ENCODE measurements around the gene BLID.

BLID gene

DNA sequence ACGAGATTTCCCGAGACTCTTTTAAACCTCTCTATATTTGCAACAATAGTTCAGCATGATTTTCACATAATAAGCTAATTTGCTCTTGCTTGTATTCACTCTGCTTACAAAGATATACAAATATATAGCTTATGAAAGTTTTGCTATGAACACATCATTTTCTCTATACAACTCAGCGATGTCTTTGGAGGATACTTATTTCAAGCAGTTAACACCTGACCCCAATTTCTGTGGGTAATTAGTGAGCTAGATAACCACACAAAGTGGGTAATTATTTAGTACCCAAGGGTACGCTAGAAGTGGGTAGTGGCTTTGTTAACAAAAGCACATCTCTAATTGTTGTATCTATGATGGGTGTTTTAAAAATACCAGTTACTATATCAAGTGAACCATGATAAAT lies 12.3 kb downstream of the BLID start:
- no peak for DNase-seq

DNA sequence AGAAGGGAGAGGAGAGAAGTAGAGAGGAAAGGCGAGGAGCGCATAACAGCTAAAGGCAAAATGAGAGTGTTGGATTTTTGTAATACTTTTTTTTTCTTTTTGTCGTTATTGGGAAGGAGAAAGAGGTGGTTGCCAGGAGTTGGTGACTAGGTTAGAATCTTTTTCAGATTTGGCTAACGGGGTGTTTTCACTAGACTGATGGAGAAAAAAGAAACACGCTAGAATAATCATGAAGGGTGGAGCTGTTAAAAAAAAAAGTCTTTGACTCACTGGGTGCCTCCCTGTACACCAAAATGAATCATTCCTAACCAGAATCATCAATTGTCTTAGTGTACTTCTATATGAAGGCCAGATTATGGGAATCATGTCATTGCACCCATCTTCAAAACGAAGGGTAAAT lies 12.7 kb downstream of the BLID start:
- no peak for DNase-seq

DNA sequence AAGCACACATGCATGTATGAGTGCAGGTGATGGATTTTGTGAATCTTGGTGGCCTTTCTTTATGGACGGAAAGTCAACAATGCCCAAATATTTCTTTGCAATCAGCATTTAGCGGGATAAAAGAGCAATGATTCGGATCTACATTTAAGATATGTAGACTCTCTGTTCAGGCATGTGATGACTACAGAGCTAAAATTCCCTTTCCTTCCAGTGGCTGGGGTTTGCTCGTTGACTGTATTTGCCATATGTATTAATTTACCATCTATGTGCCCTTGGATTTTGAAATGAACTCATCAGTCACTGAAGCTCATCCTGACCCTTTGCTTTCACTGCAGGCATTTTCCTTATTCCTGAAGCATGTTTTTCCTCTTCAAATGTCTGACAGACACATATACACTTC lies 13.6 kb downstream of the BLID start:
- DNase-seq, result no peak

DNA sequence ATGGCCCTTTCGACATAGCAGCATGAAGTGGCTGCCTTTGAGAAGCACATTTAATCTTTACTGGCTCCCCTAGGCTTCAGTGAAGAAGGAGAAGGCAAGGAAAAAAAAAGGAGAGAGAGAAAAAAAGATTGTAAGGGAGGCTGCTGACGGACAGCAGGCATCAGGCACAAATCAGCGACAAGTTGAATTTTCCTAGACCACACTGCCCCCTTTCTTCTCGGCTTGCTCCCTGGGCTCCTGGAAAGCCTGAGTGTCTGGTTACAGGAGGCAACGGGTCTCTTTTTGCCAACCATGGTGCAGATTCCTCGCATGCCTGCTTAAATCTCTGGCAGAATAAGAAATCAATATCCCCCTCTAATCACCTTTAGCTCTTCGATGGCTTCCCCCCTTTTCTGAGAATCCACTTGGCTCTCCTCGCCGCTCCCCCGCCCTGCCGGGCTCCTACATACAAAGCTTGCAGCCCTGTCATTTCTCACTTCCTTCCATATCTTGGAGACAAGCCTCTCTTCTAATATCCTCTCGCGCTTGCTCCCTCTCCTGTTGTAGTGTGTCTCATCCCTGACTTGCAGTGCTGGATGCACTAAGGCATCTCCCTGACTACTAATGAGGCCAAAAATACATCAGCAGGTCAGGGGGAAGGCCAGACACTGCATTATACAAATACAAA lies 14.3 kb downstream of the BLID start:
- no peak for DNase-seq

DNA sequence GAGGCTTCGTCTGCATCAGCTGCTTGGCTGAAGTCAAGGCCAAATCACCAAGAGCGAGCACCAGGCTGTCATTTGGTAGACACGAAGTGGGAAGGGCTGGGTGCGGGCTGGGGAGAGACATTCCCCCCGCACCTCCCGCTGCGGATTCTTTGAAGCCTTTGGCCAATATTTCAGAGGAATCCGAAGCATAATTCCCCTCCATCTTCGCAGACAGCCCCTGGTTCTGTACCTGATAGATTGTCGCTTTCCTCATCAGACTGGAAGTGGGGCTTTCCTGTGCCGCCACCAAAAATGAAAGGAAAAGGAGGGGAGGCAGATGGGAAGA lies 15.3 kb downstream of the BLID start:
- no peak for DNase-seq

DNA sequence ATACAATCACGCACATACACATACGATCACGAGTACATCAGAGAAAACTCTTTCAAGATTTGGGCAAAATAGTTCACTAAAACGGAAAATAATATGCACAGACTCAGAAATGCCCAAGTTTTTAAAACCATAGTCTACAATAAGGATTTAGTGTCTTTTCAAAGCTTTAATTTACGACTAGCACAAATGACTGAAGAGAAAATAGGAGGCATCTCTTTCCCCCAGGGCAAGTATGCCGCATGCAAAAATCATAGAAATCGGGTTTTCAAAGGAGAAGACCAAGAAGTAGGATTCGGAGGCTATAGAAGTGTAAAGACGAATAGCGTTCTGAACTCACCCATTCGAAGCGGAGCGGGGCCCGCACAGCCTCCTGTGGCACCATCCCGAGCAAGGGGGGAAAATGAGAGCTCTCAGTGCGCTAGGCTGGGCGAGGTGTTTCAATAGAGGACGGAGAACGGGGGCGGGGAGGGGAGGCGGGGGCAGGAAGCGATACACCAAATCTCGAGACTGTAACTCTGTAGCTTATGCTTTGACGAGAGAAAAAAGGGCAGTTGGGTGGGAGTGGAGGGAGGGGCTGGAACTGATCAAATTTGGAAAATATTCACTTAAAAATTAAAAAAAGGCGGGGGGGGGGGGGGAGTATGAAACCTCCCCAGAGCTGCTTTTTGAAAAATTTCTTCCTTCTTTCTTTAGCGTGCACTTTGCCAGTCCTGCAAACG lies 15.8 kb downstream of the BLID start:
- DNase-seq, result no peak

DNA sequence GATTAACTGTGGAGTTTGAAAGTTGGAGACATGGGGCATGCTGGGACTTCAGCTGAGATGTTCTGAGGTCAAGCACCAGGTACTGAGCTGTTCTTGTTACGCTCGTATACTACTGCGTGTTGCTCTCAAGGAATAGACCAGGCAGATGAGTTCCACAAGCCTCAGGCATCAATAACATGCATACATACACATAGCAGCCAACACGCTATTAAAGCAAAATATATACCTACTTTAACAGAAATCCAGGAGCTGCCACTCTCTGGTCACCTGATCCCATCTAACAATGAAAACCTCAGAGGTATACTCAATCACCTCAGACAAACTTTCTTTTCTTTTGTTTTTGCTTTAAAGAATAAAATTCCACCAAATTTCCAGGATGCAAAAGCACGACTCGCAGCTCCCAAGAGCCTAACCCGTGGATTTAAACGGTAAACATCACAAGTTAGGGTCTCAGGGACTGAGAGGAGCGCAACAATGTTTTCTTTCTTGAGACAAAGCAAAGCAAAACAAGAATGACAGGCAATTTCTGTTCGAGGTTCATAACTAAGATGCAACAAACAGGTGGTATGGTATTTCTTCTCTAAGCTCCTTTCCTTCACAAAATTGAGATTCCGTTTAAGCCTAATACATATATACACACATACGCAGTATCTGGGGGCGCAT lies 16.5 kb downstream of the BLID start:
- DNase-seq, result no peak

DNA sequence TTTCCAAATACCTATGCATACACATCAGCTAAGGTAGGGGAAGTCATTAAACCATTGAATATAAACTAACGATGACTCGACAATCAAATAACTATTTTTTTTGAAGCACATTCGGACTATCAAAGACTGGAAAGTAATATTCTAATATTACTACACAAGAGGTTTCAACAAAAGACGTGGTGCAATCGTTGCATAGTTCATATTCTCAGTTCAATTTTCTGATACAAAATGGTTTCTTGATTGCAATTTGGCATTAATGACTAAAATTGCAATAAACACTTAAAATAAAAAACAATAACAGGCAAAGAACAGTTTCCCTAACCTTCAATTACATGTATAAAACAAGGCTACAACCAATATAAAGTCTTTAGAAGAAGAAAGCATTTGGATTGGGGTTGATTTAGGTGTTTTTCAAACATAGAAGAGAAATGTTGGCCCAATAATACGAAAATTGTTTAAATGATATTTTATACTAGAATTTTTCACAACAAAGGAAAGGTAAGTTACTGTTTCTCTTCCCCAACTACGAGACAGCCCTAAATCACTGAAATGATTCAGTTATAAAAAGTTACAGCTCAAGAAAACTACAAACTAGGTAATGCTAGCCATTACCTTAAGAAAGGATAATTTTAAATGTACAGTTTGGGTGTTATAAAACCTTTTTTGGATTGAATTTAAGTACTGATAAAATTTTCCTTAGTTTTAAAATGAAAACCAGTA lies 17.6 kb downstream of the BLID start:
- DNase-seq, result no peak

DNA sequence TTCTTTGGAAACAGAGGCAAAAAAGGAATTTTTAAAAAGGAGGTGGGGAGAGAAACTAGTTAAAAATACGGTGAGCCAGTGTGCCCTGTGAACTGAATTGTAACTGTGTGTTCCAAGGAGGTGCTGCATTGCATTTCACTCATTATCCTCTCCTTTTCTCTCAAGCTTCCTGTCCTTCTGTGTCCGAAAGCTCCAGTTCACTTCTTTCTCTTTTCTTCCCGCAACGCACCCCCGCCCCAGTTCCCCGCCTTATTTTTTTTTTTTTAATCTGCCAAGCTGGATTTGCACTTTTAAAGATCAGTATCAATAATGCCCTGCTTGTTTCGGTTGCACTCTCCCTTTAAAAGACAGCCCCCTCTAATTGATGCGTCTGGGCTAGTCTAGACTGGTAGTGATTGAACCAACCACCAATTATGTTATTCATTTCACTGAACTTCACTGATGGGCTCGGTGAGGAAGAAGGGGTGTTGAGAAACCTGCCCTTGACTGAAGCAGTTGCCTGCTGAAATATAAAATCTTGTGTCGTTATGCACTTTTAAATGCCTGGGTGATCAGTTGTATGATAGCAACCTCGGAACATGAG lies 18.5 kb downstream of the BLID start:
- no peak for DNase-seq

DNA sequence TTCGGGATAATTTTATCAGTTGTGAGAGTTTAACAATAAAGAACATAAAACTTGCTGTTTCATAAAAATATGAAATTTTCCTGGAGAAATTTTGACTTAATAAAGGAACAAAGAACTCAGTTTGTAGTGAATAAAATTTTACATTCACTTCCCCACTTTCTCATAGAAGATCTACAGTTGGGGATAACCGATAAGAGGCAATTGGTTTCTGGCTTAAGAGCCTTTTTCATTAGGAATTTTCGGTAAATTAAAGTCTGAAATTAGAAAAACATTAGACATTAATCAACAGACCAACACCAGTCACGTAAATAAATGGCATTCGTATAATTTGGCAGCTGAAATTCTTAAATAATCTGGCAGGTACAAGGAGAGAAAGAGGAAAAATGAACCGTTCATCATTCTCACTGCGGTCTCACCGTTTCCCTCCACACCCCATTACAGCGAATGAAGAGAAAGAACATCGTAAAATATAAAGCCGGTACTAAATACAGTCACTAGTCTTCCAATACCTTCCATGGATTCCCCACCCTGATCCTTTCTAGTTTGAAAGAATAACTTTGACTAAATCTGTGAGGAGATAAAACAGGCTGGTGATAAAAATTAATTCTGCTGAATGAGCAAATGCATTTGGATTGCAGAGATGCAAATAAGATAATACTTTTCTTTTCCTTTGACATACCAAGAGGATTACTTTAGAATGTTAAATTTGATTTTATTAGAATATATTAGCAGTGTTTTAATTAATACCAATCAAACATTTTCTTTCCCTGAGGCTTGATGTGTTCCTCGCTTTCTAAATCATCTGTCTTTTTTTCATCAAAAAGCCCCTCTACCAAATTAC lies 19.5 kb downstream of the BLID start:
- DNase-seq, result no peak

DNA sequence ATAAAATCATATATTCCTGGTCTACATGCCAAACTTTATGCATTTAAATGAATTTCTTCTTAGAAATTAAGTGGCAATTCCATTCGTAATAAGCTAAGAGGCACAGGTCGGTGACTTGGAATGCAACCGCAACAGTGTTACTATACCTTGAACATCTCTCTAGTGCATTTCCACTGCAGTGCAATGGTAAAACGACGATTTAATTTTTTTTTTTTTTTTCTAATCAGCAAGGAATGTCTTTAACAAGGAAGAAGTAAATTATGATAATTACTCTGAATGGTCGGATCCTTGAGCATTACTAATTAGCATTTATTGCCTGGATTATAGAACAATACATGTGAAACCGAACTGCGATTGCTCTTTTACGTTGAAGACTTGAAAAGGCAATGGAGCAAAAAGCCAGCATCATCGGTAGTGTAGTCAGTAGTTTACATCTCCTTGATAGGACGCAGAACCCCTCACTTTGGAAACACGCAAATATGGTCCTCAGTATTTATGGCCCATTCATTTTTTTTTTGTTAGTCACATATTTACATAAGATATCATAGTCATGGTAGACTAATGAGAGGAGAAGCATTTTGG lies 20.2 kb downstream of the BLID start:
- DNase-seq, result no peak

DNA sequence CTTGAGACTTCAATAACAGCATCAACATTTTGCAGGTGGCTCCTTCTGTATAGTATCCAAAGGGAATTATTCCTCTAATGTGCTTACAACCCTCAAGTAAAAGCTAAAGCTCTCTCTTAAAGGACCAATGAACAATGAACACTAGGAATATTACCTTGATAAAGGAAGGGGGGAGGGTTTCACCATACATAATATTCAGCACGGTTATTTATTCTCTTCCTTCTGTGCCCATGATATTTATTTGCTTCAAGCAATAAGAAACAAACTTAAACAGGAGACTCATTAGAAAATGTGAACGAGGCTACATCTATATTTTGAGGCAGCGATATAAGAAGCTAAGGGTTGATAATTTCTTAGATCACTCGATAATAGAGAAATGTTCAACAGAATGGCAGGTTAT lies 21.2 kb downstream of the BLID start:
- no peak for DNase-seq

DNA sequence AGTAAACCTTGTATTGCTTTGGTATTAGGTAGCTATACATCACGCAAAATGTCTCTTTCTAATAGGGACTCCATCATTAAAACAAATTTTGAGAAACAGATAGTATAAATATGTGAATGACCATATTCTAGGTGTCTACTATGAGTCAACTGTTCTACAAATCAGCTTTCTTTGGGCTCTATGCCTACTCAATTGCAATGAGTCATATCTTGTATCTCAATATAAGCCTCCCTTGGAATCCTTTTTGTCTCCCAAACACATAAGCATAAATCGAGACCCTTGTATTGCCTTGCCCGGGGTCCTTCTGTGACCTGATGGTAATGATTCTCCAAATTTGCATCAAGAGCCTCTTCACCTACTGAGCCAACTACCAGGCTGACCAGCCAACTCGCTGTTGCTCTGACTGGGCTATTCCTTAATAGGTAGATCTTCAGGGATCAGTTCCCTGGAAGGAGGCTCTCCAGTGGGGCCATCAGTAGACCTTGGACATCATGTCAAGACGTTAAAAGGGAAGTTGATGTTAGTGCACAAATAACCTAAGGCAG lies 22.2 kb downstream of the BLID start:
- no peak for DNase-seq

DNA sequence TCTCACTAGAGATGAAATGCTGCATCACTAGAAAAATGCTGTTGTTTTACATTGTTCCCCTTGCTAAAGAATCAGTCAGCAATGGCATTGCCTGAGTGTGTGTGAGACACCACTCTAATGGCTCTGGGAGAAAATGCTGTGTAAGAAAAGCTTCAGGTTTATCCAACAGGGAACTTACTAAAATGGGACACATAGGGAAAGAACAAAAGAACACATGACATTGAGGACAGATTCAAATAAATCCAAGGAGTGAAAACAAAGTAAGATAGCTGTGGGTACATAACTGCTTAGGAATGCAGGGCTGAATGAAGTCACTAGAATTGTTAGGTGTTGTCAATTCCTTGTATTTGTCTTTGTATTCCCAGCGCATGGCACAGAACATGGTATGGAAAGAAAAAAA lies 24.2 kb downstream of the BLID start:
- DNase-seq, result no peak

DNA sequence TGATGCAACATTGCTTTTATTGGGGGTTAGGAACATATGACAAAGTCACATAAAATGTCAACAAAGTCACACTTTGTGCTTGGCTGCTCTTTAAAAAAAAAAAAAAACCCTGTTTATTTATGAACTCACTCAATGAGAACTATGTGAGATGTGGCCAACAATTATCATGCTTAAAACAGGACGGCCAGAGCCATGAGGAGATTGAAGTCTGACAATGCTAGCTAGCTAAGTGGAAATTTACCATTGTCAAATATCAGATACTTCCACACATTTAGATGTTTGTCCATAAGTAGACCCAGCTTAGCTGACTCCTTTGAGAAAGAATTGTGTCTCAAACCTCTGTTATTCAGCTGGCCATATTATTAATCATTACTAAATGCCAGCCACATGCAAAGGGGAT lies 26.9 kb downstream of the BLID start:
- DNase-seq, result no peak

DNA sequence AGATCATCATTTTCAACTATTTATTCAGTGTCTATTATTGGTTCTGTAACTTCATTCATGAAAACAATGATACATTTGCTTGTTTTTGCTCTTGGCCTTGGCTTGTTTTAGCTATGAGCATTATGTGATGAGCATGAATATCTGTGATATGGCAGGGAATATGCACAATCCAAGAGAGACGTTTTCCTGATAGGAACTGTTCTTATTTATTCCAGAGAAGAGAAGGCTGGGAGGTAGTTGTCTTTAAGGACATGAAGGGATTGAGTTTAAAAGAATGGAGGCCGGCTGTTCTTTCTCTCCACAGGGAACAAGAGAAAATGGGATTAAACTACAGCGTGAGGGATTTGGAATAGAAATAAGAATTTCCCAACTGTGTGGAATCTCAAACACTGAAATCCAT lies 30.3 kb downstream of the BLID start:
- no peak for DNase-seq

DNA sequence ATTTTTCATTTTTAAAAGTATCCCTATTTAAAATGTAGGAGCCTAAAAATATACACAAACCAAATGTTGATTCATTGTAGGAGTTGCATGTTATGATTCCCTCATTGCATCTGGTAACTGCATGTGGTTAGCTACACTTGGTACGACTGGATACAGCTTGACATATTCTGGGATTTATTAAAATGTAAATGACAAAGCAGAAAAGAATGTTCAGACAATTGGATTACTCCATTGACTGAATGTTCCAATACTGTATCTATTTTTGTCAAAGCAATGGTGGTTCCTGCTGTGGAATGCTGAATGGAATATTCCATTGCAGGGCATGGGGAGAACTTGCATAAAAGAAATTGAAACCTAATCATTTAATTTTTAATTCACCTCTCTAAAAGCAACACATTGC lies 30.8 kb downstream of the BLID start:
- DNase-seq, result no peak

DNA sequence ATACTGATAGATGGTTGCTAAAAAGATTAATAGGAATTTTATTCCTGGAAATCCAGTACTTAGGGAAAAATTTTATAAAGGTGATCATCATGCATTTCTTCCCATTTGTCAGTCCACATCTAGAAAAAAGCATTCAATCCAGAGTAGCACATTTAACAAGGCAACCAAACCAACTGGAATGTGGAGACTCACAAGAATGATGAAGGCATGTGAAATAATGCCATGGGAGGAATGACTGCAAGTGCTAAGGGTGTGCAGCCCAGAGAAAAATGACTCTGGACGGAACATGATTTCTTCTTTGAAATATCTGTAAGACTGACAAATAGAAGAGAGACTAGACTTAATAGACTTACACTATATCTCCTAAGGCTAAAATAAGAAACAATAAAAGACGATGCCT lies 33.8 kb downstream of the BLID start:
- no peak for DNase-seq

DNA sequence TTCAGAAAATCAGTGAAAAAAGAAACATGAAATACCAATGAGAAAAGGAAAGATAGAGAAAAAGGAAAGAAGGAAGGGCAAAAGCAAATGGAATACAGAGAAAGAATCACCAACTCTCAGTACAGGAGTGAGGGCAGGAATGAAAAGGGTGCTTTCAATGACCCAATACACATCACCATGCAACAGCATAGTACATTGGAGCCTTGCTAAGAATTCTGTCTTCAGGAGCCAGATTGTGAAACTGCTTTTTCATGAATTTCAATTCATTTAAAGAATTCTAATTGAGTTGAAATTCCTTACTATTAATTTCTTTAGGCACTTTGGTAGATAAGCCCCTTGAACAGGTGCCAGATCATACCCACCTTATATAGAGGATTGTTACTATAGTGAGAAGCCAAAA lies 34.9 kb downstream of the BLID start:
- DNase-seq, result no peak

DNA sequence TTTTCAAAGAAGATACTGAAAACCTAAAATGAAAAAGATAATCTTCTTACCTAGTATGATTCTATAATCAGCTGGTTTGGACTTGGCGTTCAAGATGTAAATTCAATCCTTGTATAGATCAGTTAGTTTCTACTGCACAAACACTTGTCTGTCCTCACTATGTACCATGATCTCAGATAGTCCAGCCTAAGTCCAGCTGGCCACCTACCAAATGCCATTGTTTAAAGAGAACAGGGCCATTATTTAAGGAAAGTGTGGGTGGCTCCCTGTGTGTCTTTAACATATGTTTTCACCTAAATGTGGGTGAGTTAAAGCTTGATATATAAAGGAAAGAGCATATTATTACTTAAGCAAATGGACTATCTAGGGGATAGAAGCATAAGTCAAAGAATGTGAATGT lies 38.6 kb downstream of the BLID start:
- DNase-seq, result no peak

DNA sequence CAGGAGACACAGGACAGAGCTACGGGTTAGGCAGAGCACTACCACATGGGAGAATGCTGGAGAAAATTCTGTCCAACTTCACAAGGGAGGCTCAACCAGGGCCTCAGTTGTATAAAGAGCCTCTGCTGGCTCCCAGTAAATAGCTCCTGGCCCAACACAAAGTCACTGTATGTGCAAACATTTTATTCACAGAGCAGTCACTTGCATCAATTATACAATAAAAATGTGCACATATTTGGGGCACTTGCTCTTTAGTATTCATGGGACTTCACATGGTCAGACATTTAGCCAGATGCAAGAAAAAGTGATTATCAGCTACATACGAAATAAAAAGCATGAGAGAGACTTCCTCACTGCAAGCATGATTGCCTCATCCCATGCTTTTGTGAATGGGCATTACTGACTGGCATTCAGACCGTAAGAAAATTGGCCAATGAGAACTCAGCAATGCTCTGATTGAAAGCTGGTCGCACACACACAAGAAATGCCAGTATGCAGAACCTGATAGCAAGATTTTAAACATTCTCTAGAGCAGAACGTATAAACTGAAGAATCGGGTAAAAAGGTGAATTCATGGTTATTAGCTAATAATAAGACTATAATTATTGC lies 39.4 kb downstream of the BLID start:
- no peak for DNase-seq
